ENCODE data around the gene MMD. TPM values are rescaled to one million over a fixed set of nuclear protein-coding genes. Genes with fewer than 3 reads are reported as not detected.

MMD gene
- total and polyA plus RNA-seq, 9 of the 15 experiments (the other 6 are each of a cell fraction or from before 2014, with no cell fraction given), result 3.1 to 18.9 (median 10.7) TPM

DNA sequence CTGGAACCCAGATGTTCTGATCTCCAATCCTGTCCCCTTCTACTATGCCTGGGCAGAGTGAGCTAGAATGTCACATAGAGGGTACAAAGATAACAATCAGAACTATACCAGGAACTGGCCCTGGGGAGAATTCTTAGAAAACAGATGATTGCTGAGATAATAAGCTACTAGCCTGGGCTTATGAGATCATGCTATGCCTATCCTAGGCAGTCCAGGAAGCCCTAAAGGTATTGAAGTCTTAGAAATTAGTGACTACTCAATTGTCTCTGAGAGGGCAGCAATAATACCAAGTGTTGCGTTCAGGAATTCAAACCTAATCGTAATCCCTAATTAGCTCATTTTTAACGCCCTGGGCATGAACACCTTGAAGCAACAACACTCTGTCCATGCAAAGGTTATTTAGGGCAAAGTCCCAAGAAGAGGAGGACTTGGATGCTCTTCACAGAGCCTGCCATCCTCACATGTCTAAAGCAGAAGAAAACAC lies 77.1 kb downstream of the MMD start (continued):
- TF ChIP-seq, protein P1, sequence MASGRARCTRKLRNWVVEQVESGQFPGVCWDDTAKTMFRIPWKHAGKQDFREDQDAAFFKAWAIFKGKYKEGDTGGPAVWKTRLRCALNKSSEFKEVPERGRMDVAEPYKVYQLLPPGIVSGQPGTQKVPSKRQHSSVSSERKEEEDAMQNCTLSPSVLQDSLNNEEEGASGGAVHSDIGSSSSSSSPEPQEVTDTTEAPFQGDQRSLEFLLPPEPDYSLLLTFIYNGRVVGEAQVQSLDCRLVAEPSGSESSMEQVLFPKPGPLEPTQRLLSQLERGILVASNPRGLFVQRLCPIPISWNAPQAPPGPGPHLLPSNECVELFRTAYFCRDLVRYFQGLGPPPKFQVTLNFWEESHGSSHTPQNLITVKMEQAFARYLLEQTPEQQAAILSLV (tag; IDR thresholded peaks at IDR 0.05), result no peak
- TF ChIP-seq KDM2B (CRISPR knock-in tag; IDR thresholded peaks at IDR 0.05) (no peak), ZZZ3 (IDR thresholded peaks at IDR 0.05) (no peak), SMARCB1 (IDR thresholded peaks at IDR 0.05; ENCODE audit: insufficient read length, low read depth) (no peak), ZNF436 (CRISPR knock-in tag; IDR thresholded peaks at IDR 0.05) (no peak), SRF (CRISPR knock-in tag; IDR thresholded peaks at IDR 0.05) (peak in 1 of 2 experiments; percentile 43; a peak in 1 of 4 replicates), CHCHD3 (CRISPR knock-in tag; IDR thresholded peaks at IDR 0.05) (no peak), ZNF408 (CRISPR knock-in tag; IDR thresholded peaks at IDR 0.05; ENCODE audit: low read depth) (no peak), HNRNPK (IDR thresholded peaks at IDR 0.05; ENCODE audit: low read depth, low read length, poor library complexity, severe bottlenecking) (no peak), NFE2L1 (tag; IDR thresholded peaks at IDR 0.05; ENCODE audit: borderline replicate concordance, low read depth) (no peak), U2AF2 (optimal IDR thresholded peaks at IDR 0.05; ENCODE audit: low read depth, low read length) (no peak), ZNF121 (CRISPR knock-in tag; conservative IDR thresholded peaks at IDR 0.05) (no peak), CCNT2 (IDR thresholded peaks at IDR 0.05; ENCODE audit: borderline replicate concordance, extremely low read depth, insufficient read length, low read depth, low read length) (peak; percentile 48), NRF1 (conservative IDR thresholded peaks at IDR 0.05 in 1 of 2, IDR thresholded peaks at IDR 0.05 in 1 of 2) (no peak; a peak in 1 of 4 replicates), CSDE1 (IDR thresholded peaks at IDR 0.05) (no peak), CBX5 (IDR thresholded peaks at IDR 0.05; ENCODE audit: borderline replicate concordance, low read depth) (no peak), ZNF785 (CRISPR knock-in tag; IDR thresholded peaks at IDR 0.05) (no peak), ELF2 (CRISPR knock-in tag; IDR thresholded peaks at IDR 0.05) (peak; percentile 28; the same call in 1 of the 2 replicates), CEBPG (CRISPR knock-in tag; IDR thresholded peaks at IDR 0.05) (no peak), CEBPG (tag; conservative IDR thresholded peaks at IDR 0.05 in 1 of 2, IDR thresholded peaks at IDR 0.05 in 1 of 2) (no peak), CREB1 (IDR thresholded peaks at IDR 0.05) (no peak), CREB1 (CRISPR knock-in tag; IDR thresholded peaks at IDR 0.05) (no peak), BACH1 (tag; IDR thresholded peaks at IDR 0.05) (no peak), HMG20B (CRISPR knock-in tag; IDR thresholded peaks at IDR 0.05) (no peak)
- TF ChIP-seq, protein P2, sequence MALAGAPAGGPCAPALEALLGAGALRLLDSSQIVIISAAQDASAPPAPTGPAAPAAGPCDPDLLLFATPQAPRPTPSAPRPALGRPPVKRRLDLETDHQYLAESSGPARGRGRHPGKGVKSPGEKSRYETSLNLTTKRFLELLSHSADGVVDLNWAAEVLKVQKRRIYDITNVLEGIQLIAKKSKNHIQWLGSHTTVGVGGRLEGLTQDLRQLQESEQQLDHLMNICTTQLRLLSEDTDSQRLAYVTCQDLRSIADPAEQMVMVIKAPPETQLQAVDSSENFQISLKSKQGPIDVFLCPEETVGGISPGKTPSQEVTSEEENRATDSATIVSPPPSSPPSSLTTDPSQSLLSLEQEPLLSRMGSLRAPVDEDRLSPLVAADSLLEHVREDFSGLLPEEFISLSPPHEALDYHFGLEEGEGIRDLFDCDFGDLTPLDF (CRISPR knock-in tag; IDR thresholded peaks at IDR 0.05), result no peak
- TF ChIP-seq, protein P3, sequence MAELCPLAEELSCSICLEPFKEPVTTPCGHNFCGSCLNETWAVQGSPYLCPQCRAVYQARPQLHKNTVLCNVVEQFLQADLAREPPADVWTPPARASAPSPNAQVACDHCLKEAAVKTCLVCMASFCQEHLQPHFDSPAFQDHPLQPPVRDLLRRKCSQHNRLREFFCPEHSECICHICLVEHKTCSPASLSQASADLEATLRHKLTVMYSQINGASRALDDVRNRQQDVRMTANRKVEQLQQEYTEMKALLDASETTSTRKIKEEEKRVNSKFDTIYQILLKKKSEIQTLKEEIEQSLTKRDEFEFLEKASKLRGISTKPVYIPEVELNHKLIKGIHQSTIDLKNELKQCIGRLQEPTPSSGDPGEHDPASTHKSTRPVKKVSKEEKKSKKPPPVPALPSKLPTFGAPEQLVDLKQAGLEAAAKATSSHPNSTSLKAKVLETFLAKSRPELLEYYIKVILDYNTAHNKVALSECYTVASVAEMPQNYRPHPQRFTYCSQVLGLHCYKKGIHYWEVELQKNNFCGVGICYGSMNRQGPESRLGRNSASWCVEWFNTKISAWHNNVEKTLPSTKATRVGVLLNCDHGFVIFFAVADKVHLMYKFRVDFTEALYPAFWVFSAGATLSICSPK (IDR thresholded peaks at IDR 0.05; ENCODE audit: borderline replicate concordance), result no peak

Measured in K562 (cell line).